ENCODE data around the gene CLIC5. TPM values are rescaled to one million over a fixed set of nuclear protein-coding genes. Genes with fewer than 3 reads are reported as not detected.

The CLIC5 gene
- total and polyA plus RNA-seq, 3 donors from 2014 or later = 2.7 to 17.1 (median 4.8) TPM

DNA sequence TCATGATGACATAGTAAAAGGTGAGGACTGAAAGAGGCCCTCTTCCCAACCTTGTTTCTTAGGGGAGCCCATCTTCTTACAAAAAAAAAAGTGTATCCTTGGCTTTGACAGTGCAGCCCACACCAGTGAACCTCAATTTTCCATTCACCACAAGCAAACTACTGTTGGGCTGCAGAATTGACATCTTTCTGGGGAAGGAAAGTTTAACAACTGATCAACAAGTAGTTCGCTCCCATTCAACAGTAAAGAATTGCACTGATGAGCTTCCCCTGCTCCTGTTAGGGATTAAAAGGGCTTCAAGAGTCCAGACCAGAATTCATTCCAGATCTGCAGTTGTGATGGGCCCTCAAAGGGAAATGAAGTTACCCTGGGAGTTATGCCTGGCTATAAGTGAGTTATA lies 13.9 kb upstream of the CLIC5 start:
- intact Hi-C loops (cut with DNase I; ENCODE audit: low total_unique reads) = no loop called here
- no peaks in the 10 kb centered on the region for H3K4me1 ChIP-seq
- no peaks in the 10 kb centered on the region for H3K36me3 ChIP-seq (ENCODE audit: low read depth, missing control alignments)
- TF ChIP-seq, protein P1, sequence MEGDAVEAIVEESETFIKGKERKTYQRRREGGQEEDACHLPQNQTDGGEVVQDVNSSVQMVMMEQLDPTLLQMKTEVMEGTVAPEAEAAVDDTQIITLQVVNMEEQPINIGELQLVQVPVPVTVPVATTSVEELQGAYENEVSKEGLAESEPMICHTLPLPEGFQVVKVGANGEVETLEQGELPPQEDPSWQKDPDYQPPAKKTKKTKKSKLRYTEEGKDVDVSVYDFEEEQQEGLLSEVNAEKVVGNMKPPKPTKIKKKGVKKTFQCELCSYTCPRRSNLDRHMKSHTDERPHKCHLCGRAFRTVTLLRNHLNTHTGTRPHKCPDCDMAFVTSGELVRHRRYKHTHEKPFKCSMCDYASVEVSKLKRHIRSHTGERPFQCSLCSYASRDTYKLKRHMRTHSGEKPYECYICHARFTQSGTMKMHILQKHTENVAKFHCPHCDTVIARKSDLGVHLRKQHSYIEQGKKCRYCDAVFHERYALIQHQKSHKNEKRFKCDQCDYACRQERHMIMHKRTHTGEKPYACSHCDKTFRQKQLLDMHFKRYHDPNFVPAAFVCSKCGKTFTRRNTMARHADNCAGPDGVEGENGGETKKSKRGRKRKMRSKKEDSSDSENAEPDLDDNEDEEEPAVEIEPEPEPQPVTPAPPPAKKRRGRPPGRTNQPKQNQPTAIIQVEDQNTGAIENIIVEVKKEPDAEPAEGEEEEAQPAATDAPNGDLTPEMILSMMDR (IDR thresholded peaks at IDR 0.05) = no peak
- TF ChIP-seq POLR2A (IDR thresholded peaks at IDR 0.05) = no peak
- WGBS, 2 donors = 95 to 100% methylated on average over 1 of the region's 1 CpG
- H3K9me3 ChIP-seq = no peaks in the 10 kb centered on the region
- H3K27me3 ChIP-seq = no peaks in the 10 kb centered on the region
- H3K27ac ChIP-seq = no peak overlapping the region
- no peak overlapping the region for H3K4me3 ChIP-seq
- no peak for DNase-seq

DNA sequence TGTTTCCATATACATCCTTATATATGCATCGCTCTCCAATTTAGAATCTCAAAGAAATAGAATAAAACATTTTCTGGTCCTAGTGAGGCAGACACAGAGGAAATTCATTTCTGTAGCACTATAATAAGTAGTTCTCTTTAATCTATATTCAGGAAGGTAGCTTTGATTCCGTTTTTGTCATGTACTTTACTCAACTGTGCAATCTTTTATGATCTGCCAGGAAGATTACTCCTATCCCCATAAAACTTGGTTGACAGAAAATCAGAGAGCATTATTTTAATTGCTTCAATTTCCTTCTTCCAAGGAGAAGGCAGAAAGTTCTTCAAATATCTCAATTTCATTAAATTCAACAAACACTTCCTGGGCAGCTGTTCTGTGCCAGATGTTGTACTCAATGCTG lies 10.6 kb upstream of the CLIC5 start:
- DNase-seq = no peak
- no peaks in the 10 kb centered on the region for H3K27me3 ChIP-seq
- intact Hi-C loops (cut with DNase I; ENCODE audit: low total_unique reads) = no loop called here
- TF ChIP-seq, protein P1 (IDR thresholded peaks at IDR 0.05) = no peak
- no peak for TF ChIP-seq POLR2A (IDR thresholded peaks at IDR 0.05)
- no peaks in the 10 kb centered on the region for H3K36me3 ChIP-seq (ENCODE audit: low read depth, missing control alignments)
- no peak overlapping the region for H3K4me3 ChIP-seq
- no peaks in the 10 kb centered on the region for H3K9me3 ChIP-seq
- no peaks in the 10 kb centered on the region for H3K4me1 ChIP-seq
- 76 to 79% methylated on average over 2 of the region's 2 CpGs for WGBS, 2 donors
- no peak overlapping the region for H3K27ac ChIP-seq

- H3K4me3 ChIP-seq = no peak overlapping the region
- no peak overlapping the region for H3K27ac ChIP-seq
- no peaks in the 10 kb centered on the region for H3K27me3 ChIP-seq
- TF ChIP-seq, protein P1 (IDR thresholded peaks at IDR 0.05) = no peak
- no peak for TF ChIP-seq POLR2A (IDR thresholded peaks at IDR 0.05)
- no peak for DNase-seq
- intact Hi-C loops (cut with DNase I; ENCODE audit: low total_unique reads) = no loop called here
- H3K36me3 ChIP-seq (ENCODE audit: low read depth, missing control alignments) = no peaks in the 10 kb centered on the region
- WGBS, 2 donors = 78 to 79% methylated on average over 4 of the region's 4 CpGs
- no peaks in the 10 kb centered on the region for H3K9me3 ChIP-seq
- no peaks in the 10 kb centered on the region for H3K4me1 ChIP-seq
Observed at GRCh38 chr6:46025573-46025972, 9.9 kb upstream of the CLIC5 start.

DNA sequence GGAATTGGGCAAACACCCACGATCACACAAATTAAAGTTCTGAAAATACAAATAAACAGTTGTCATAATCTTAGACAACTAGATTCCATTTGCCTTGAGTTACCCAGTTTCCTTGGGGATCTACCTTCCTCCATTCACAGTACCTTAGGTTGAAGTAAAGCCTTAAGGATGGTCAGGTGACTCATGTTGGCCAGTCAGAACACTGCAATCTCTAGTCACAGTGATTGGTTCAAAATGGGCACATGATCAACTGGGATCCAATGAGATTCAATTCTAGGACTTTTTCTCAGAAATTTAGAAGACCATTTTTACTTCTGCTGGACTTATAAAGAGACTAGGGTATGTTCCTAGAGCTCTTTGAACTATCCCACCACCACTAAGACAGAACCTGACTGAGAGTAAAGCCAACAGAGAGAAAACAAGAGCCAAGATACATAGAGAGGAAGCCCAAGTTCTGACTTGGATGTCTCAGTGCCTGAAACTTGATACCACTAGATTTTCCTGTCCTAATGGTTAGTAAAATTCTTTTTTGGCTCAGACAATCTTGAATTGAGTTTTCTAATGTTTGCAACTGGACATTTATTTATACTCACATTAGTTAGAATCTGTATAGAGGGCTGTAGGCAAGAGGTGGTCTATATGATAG lies 8.6 kb upstream of the CLIC5 start:
- Histone ChIP-seq H3K4me3 (no peak overlapping the region), H3K9me3 (no peaks in the 10 kb centered on the region), H3K36me3 (ENCODE audit: low read depth, missing control alignments) (no peaks in the 10 kb centered on the region), H3K4me1 (no peaks in the 10 kb centered on the region), H3K27ac (no peak overlapping the region), H3K27me3 (no peaks in the 10 kb centered on the region)
- WGBS, 2 donors = 44 to 55% methylated on average over 1 of the region's 1 CpG
- TF ChIP-seq POLR2A (IDR thresholded peaks at IDR 0.05) = no peak
- TF ChIP-seq, protein P1 (IDR thresholded peaks at IDR 0.05) = no peak
- intact Hi-C loops (cut with DNase I; ENCODE audit: low total_unique reads) = no loop called here
- DNase-seq = no peak

Data from testis (tissue), 3 donors.